HepG2 (cell line): ENCODE results near the gene ATP9B. TPM values are rescaled to one million over a fixed set of nuclear protein-coding genes. Genes with fewer than 3 reads are reported as not detected.

Source experiments
- EHMT2 ChIP-seq: fragments of 200-600 bp; sonication (generic); IDR thresholded peaks from 2 replicates; pipeline ENCODE4 v1.7.0; 2017; ENCODE audit warnings: antibody characterized with exemption, low read depth, low read length, borderline replicate concordance
- FOXA3 ChIP-seq: IDR thresholded peaks from 2 replicates; pipeline ENCODE4 v1.6.1; 2016; ENCODE audit warnings: missing genetic modification reagents, missing compliant biosample characterization
- GABPA ChIP-seq, 2 experiments: IDR thresholded peaks; 2 replicates each; pipeline ENCODE4 v1.6.1; 2011 to 2016; ENCODE audit warnings: low read depth in 2 of 2, low read length in 1 of 2, missing biosample characterization in 1 of 2, missing genetic modification characterization in 1 of 2
- LCORL ChIP-seq, 2 experiments: fragments of 450-650 bp in 1 of 2; sonication (generic) in 1 of 2; formaldehyde crosslinking in 1 of 2; IDR thresholded peaks; 2 replicates each; pipeline versions ENCODE4 v1.5.0 to v1.6.1; 2017 to 2020; ENCODE audit warnings: antibody characterized with exemption in 1 of 2, missing genetic modification reagents in 1 of 2
- MLLT10 ChIP-seq: sonication (generic); formaldehyde crosslinking; IDR thresholded peaks from 2 replicates; pipeline ENCODE4 v1.4.0; 2020; ENCODE audit warnings: missing genetic modification reagents
- MTA1 ChIP-seq: sonication (generic); formaldehyde crosslinking; IDR thresholded peaks from 2 replicates; pipeline ENCODE4 v1.4.0; 2020; ENCODE audit warnings: missing genetic modification reagents, mild to moderate bottlenecking, borderline replicate concordance
- SMARCE1 ChIP-seq: fragments of 450-650 bp; IDR thresholded peaks from 2 replicates; pipeline ENCODE4 v1.6.1; 2017; ENCODE audit warnings: borderline replicate concordance
- SOX13 ChIP-seq, 3 experiments: fragments of 450-650 bp in 1 of 3; sonication (generic) in 1 of 3; formaldehyde crosslinking in 1 of 3; IDR thresholded peaks in 2 of 3; conservative IDR thresholded peaks in 1 of 3; 2 replicates each; pipeline versions ENCODE4 v1.5.0 to v1.6.1; 2016 to 2020; ENCODE audit warnings: antibody characterized with exemption in 1 of 3, mild to moderate bottlenecking in 1 of 3, missing compliant biosample characterization in 1 of 3, missing genetic modification reagents in 1 of 3, moderate library complexity in 1 of 3
- TOPORS ChIP-seq: sonication (generic); formaldehyde crosslinking; IDR thresholded peaks from 2 replicates; pipeline ENCODE4 v1.8.0; 2023; ENCODE audit warnings: mild to moderate bottlenecking, missing genetic modification reagents
- ZKSCAN8 ChIP-seq: IDR thresholded peaks from 2 replicates; pipeline ENCODE4 v1.6.1; 2016; ENCODE audit warnings: borderline replicate concordance, missing genetic modification reagents, missing compliant biosample characterization
- ZNF33B ChIP-seq: sonication (generic); formaldehyde crosslinking; IDR thresholded peaks from 2 replicates; pipeline ENCODE4 v1.5.1; 2020; ENCODE audit warnings: mild to moderate bottlenecking, missing genetic modification reagents
- ZNF431 ChIP-seq: sonication (generic); formaldehyde crosslinking; IDR thresholded peaks from 2 replicates; pipeline ENCODE4 v1.9.0; 2022; ENCODE audit warnings: missing genetic modification reagents, low read depth, mild to moderate bottlenecking, borderline replicate concordance
- ZNF501 ChIP-seq: sonication (generic); formaldehyde crosslinking; IDR thresholded peaks from 2 replicates; pipeline ENCODE4 v1.5.1; 2020; ENCODE audit warnings: mild to moderate bottlenecking, moderate library complexity, missing genetic modification reagents
- ZNF564 ChIP-seq: sonication (generic); formaldehyde crosslinking; IDR thresholded peaks from 2 replicates; pipeline ENCODE4 v1.8.1; 2023; ENCODE audit warnings: mild to moderate bottlenecking, missing genetic modification reagents
- ZNF761 ChIP-seq: sonication (generic); formaldehyde crosslinking; conservative IDR thresholded peaks from 2 replicates; pipeline ENCODE4 v1.4.0; 2020; ENCODE audit warnings: mild to moderate bottlenecking, missing genetic modification reagents
- ZNF780A ChIP-seq: sonication (generic); formaldehyde crosslinking; IDR thresholded peaks from 2 replicates; pipeline ENCODE4 v1.8.0; 2022; ENCODE audit warnings: mild to moderate bottlenecking, missing genetic modification reagents, moderate library complexity
- ZSCAN12 ChIP-seq: sonication (generic); formaldehyde crosslinking; IDR thresholded peaks from 2 replicates; pipeline ENCODE4 v1.9.0; 2021; ENCODE audit warnings: mild to moderate bottlenecking, missing genetic modification reagents
- polyA plus RNA-seq, 8 experiments: library from polyadenylated mRNA; depleted of rRNA in 3 of 8; stranded (reverse) in 7 of 8; unstranded in 1 of 8; fragments of >200 nt; fragmentation: Illumina TruSeq in 4 of 8; extraction: Trizol in 4 of 8; gene quantifications; 2 replicates each; pipeline versions ENCODE4 v1.2.1 to v1.2.3, GENCODE V29; 2011 to 2016; ENCODE audit warnings: low read depth in 4 of 8, missing spikeins in 1 of 8, mixed read lengths in 1 of 8; ENCODE audit not compliant: insufficient read depth in 1 of 8
- total RNA-seq, 5 experiments: library from RNA; depleted of rRNA; stranded (reverse); fragments of >200 nt; fragmentation: Illumina TruSeq; extraction: Trizol; gene quantifications; 2 replicates each; pipeline ENCODE4 v1.2.3, GENCODE V29; 2016; ENCODE audit warnings: low read depth in 1 of 5
- TF ChIP-seq, protein P1 (sequence below), 2 experiments: sonication (generic) in 1 of 2; formaldehyde crosslinking in 1 of 2; IDR thresholded peaks; 2 replicates each; pipeline versions ENCODE4 v1.6.1 to v1.9.0; 2014 to 2022; ENCODE audit warnings: antibody characterized with exemption in 1 of 2, borderline replicate concordance in 1 of 2, inconsistent platforms in 1 of 2, low read depth in 1 of 2, missing genetic modification reagents in 1 of 2
- TF ChIP-seq, protein P2 (sequence below): IDR thresholded peaks from 2 replicates; pipeline ENCODE4 v1.6.1; 2016; ENCODE audit warnings: low read depth, borderline replicate concordance
- TF ChIP-seq, protein P3 (sequence below): IDR thresholded peaks from 2 replicates; pipeline ENCODE4 v1.6.1; 2016; ENCODE audit warnings: mild to moderate bottlenecking

Gene ATP9B
- total and polyA plus RNA-seq, 2 of the 13 experiments (the other 11 are each of a cell fraction or from before 2014, with no cell fraction given) = 10.8 to 11.3 TPM

DNA sequence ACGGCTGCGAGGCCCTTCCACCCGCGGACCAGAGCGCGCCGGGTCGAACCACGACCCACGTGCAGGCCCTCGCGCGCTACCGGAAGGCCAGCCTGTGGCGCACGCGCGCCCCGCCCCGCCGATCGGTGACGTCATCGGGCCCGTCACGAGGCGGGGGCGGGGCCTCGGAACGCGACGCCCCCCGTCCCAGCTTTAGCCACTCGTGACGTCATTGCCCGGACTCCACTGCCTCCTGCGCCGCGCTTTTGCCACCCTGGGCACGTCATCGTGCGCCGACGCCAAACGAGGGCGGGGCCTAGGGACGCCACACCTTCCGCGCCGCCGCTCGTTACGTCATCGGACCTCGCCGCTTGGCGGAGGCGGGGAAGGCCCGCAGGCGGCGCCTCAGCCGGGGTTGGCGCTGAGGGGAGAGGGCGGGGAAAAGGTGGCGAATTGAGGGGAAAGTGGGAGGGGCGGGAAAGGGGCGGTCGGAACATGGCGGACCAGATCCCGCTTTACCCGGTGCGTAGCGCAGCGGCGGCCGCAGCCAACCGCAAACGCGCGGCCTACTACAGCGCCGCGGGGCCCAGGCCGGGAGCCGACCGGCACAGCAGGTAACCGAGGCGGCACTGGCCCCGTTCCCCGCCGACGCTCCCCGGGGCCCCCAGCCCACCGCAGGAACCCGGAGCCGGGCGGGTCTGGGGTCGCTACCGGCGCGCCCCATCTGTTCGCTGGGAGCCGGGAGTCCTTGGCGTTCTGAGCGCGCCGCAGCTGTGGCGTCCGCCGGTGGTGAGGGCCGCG, at the start of gene ATP9B (continued):
- TF ChIP-seq, protein P1, sequence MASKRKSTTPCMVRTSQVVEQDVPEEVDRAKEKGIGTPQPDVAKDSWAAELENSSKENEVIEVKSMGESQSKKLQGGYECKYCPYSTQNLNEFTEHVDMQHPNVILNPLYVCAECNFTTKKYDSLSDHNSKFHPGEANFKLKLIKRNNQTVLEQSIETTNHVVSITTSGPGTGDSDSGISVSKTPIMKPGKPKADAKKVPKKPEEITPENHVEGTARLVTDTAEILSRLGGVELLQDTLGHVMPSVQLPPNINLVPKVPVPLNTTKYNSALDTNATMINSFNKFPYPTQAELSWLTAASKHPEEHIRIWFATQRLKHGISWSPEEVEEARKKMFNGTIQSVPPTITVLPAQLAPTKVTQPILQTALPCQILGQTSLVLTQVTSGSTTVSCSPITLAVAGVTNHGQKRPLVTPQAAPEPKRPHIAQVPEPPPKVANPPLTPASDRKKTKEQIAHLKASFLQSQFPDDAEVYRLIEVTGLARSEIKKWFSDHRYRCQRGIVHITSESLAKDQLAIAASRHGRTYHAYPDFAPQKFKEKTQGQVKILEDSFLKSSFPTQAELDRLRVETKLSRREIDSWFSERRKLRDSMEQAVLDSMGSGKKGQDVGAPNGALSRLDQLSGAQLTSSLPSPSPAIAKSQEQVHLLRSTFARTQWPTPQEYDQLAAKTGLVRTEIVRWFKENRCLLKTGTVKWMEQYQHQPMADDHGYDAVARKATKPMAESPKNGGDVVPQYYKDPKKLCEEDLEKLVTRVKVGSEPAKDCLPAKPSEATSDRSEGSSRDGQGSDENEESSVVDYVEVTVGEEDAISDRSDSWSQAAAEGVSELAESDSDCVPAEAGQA (IDR thresholded peaks at IDR 0.05; ENCODE audit: low read depth) = peak; percentile 98
- TF ChIP-seq, protein P1 (CRISPR knock-in tag; IDR thresholded peaks at IDR 0.05; ENCODE audit: borderline replicate concordance) = no peak
- TF ChIP-seq SOX13 (IDR thresholded peaks at IDR 0.05) (no peak), SOX13 (CRISPR knock-in tag; conservative IDR thresholded peaks at IDR 0.05 in 1 of 2, IDR thresholded peaks at IDR 0.05 in 1 of 2) (no peak), MLLT10 (CRISPR knock-in tag) (no peak), ZNF501 (no peak), ZKSCAN8 (CRISPR knock-in tag) (no peak; the same call in 1 of the 2 replicates), MTA1 (CRISPR knock-in tag) (peak; percentile 91; the same call in 1 of the 2 replicates), ZNF761 (CRISPR knock-in tag) (0 out of 2 replicates have a peak, but pooled peaks have one; percentile 28), EHMT2 (no peak), ZNF564 (CRISPR knock-in tag) (no peak), ZNF780A (CRISPR knock-in tag) (no peak), ZNF431 (CRISPR knock-in tag) (no peak), ZNF33B (CRISPR knock-in tag) (no peak; the same call in 1 of the 2 replicates), ZSCAN12 (CRISPR knock-in tag) (no peak), GABPA (IDR thresholded peaks at IDR 0.05; ENCODE audit: low read depth, low read length) (no peak), GABPA (CRISPR knock-in tag; IDR thresholded peaks at IDR 0.05; ENCODE audit: low read depth) (no peak), SMARCE1 (no peak), FOXA3 (CRISPR knock-in tag) (0 out of 2 replicates have a peak, but pooled peaks have one; percentile 30), LCORL (IDR thresholded peaks at IDR 0.05) (no peak), LCORL (CRISPR knock-in tag; IDR thresholded peaks at IDR 0.05) (peak; percentile 71; the same call in 1 of the 2 replicates), TOPORS (no peak)
- TF ChIP-seq, protein P2, sequence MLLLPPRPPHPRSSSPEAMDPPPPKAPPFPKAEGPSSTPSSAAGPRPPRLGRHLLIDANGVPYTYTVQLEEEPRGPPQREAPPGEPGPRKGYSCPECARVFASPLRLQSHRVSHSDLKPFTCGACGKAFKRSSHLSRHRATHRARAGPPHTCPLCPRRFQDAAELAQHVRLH (CRISPR knock-in tag) = no peak; the same call in 1 of the 2 replicates
- TF ChIP-seq, protein P3, sequence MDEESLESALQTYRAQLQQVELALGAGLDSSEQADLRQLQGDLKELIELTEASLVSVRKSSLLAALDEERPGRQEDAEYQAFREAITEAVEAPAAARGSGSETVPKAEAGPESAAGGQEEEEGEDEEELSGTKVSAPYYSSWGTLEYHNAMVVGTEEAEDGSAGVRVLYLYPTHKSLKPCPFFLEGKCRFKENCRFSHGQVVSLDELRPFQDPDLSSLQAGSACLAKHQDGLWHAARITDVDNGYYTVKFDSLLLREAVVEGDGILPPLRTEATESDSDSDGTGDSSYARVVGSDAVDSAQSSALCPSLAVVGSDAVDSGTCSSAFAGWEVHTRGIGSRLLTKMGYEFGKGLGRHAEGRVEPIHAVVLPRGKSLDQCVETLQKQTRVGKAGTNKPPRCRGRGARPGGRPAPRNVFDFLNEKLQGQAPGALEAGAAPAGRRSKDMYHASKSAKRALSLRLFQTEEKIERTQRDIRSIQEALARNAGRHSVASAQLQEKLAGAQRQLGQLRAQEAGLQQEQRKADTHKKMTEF (CRISPR knock-in tag) = peak; percentile 60; the same call in 1 of the 2 replicates
